ENCODE measurements around the gene FSD1. TPM values are rescaled to one million over a fixed set of nuclear protein-coding genes. Genes with fewer than 3 reads are reported as not detected.
A peak's percentile ranks its signal among the peaks of the same experiment; 100 is the strongest.
"Not testable (repeated sequence)": the region's sequence is repeated elsewhere in the genome, so short reads cannot be mapped to it uniquely, and the experiment has no call there.

Gene FSD1
- total RNA-seq, 6 experiments from 2014 or later = 0.19 to 2.2 (median 0.52) TPM; not detected in 2

- TF ChIP-seq, protein P1, sequence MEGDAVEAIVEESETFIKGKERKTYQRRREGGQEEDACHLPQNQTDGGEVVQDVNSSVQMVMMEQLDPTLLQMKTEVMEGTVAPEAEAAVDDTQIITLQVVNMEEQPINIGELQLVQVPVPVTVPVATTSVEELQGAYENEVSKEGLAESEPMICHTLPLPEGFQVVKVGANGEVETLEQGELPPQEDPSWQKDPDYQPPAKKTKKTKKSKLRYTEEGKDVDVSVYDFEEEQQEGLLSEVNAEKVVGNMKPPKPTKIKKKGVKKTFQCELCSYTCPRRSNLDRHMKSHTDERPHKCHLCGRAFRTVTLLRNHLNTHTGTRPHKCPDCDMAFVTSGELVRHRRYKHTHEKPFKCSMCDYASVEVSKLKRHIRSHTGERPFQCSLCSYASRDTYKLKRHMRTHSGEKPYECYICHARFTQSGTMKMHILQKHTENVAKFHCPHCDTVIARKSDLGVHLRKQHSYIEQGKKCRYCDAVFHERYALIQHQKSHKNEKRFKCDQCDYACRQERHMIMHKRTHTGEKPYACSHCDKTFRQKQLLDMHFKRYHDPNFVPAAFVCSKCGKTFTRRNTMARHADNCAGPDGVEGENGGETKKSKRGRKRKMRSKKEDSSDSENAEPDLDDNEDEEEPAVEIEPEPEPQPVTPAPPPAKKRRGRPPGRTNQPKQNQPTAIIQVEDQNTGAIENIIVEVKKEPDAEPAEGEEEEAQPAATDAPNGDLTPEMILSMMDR (IDR thresholded peaks at IDR 0.05) = no peak
- no peak for TF ChIP-seq POLR2A (IDR thresholded peaks at IDR 0.05)
- peaks cover 0 to 7% (median 0%) of the 10 kb centered on the region in 4 donors for H3K36me3 ChIP-seq
- H3K27me3 ChIP-seq = no peaks in the 10 kb centered on the region
- ATAC-seq (peak; percentile 7 to 39 (median 20)), DNase-seq (peak in 2 of 3 donors; percentile 44 to 75)
- no peak overlapping the region for H3K27ac ChIP-seq
- peak overlapping the region in 1 of 3 donors; percentile 44 for H3K4me3 ChIP-seq
- intact Hi-C loops (cut with DNase I) = no loop called here
- H3K4me1 ChIP-seq = no peaks in the 10 kb centered on the region
- 67% methylated on average over 6 of the region's 30 CpGs for WGBS (ENCODE audit: insufficient coverage, low coverage, low lambda C conversion rate, missing lambda C conversion rate)
- H3K9me3 ChIP-seq = no peaks in the 10 kb centered on the region
These were observed 23.0 kb downstream of the FSD1 start for GRCh38 chr19:4327252-4327876.

- Histone ChIP-seq H3K9me3 (no peaks in the 10 kb centered on the region), H3K27ac (no peak overlapping the region), H3K4me3 (peak overlapping the region in 1 of 3 donors; percentile 44), H3K27me3 (no peaks in the 10 kb centered on the region), H3K4me1 (no peaks in the 10 kb centered on the region), H3K36me3 (peaks cover 0 to 7% (median 0%) of the 10 kb centered on the region in 4 donors)
- DNase-seq (no peak), ATAC-seq (peak in 3 of 4 donors; percentile 1 to 27 (median 17))
- 18% methylated on average over 12 of the region's 13 CpGs for WGBS (ENCODE audit: insufficient coverage, low coverage, low lambda C conversion rate, missing lambda C conversion rate)
- intact Hi-C loops (cut with DNase I) = no loop called here
- TF ChIP-seq, protein P1 (IDR thresholded peaks at IDR 0.05) = no peak
- TF ChIP-seq POLR2A (IDR thresholded peaks at IDR 0.05) = no peak
These were observed 23.5 kb downstream of the FSD1 start for GRCh38 chr19:4327877-4328242.

DNA sequence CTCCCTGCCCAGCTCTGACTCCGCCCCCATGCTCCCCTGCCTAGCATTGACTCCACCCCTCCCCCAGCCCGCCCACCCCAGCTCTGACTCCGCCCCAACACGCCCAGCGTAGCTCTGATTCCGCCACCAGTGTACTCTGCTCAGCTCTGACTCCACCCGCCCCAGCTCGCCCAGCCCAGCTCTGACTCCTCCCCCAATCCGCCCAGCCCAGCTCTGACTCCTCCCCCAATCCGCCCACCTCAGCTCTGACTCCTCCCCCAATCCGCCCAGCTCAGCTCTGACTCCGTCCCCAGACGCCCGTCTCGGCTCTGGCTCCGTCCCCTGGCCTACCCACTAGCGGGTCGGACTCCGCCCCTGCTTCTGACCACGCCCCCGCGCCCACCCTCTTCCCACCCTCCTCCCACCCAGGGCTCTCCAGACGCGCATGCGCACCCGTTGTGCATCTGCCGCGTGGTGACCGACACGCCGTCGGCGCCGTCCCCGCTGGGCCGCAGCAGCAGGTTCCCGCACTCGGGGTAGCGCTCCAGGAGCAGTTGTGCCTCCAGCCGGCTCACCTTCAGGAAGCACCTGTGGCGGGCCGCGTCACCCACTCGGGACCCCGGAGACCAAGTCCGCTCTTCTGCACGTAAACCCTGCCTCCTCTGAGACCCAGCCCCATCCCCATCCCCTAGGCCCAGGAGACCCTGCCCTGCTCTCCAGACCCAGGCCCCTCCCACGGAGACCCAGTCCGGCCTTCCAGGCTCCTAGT is 24.0 kb downstream of the FSD1 start:
- Histone ChIP-seq H3K9me3 (no peaks in the 10 kb centered on the region), H3K27ac (no peak overlapping the region), H3K4me3 (peak overlapping the region in 2 of 3 donors; percentile 6 to 44), H3K36me3 (peaks cover 0 to 7% (median 0%) of the 10 kb centered on the region in 4 donors), H3K27me3 (no peaks in the 10 kb centered on the region), H3K4me1 (no peaks in the 10 kb centered on the region)
- TF ChIP-seq, protein P1 (IDR thresholded peaks at IDR 0.05) = no peak
- TF ChIP-seq POLR2A (IDR thresholded peaks at IDR 0.05) = no peak
- peak; percentile 73 to 97 (median 85) for DNase-seq
- 10% methylated on average over 23 of the region's 49 CpGs for WGBS (ENCODE audit: insufficient coverage, low coverage, low lambda C conversion rate, missing lambda C conversion rate)
- peak; percentile 85 to 94 (median 90) for ATAC-seq
- intact Hi-C loops (cut with DNase I) = no loop called here

DNA sequence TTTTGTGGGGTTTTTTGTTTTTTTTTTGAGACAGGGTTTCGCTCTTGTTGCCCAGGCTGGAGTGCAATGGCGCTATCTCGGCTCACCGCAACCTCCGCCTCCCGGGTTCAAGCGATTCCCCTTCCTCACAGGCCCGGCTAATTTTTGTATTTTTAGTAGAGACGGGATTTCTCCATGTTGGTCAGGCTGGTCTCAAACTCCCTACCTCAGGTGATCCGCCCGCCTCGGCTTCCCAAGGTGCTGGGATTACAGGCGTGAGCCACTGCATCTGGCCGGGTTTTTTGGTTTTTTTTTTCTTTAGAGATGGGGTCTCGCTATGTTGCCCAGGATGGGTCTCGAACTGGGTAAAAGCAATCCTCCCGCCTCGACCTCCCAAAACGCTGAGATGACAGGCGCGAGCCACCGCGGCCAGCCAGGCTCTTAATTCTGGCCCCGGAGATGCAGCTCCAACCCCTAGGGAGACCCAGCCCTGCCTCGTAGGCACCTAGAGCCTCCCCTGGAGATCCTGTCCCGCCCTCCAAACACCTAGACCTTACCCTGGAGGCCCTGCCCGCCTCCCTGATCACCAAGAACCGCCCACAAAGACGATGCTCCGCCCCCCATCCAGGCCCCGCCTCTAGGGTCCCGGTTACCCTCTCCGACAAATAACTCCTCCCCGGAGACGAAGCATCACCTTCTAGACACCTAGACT is 24.7 kb downstream of the FSD1 start:
- H3K4me1 ChIP-seq; DNase-seq; H3K27me3 ChIP-seq; H3K27ac ChIP-seq; H3K9me3 ChIP-seq; intact Hi-C loops (cut with DNase I); ATAC-seq; H3K36me3 ChIP-seq: not testable (repeated sequence)
- 49% methylated on average over 23 of the region's 35 CpGs for whole genome bisulfite sequencing (ENCODE audit: insufficient coverage, low coverage, low lambda C conversion rate, missing lambda C conversion rate)
- H3K4me3 ChIP-seq = peak overlapping the region in 2 of 3 donors; percentile 6 to 36

Data from right lobe of liver (tissue), 6 donors.